GM19438 (cell line): Measurements from ENCODE around the gene COLGALT1.

Experiments used
- ATAC-seq: cut with Tn5 transposase; IDR thresholded peaks from one replicate; pipeline ENCODE4 v1.9.1; 2021; ENCODE audit warnings: low read depth; ENCODE audit not compliant: unreplicated experiment

COLGALT1 gene

GRCh38 chr19:17617807-17618192 is 62.4 kb downstream of the COLGALT1 start:
- no peak for ATAC-seq

GRCh38 chr19:17618281-17618903 is 62.9 kb downstream of the COLGALT1 start:
- no peak for ATAC-seq

DNA sequence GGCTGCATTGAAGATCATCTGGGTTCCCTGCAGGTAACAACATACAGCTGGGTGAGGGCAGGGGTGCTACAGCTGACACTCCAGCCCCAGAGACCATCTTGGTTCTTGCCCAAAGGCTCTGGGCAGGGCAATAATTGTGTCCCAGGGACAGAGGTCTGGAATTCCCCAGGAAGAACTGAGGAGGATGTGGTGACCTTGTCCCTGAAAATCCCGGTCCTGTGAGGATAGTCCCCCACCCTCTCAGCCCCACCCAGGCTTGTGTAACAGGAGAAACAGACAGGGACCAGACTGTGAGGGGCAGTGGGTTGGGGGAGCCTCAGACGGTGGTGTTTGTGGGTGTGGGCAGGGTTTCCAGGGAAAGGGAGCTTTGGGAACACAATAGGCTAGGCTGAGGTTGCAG is 63.5 kb downstream of the COLGALT1 start:
- no peak for ATAC-seq

GRCh38 chr19:17620696-17621095 is 65.2 kb downstream of the COLGALT1 start:
- no peak for ATAC-seq

DNA sequence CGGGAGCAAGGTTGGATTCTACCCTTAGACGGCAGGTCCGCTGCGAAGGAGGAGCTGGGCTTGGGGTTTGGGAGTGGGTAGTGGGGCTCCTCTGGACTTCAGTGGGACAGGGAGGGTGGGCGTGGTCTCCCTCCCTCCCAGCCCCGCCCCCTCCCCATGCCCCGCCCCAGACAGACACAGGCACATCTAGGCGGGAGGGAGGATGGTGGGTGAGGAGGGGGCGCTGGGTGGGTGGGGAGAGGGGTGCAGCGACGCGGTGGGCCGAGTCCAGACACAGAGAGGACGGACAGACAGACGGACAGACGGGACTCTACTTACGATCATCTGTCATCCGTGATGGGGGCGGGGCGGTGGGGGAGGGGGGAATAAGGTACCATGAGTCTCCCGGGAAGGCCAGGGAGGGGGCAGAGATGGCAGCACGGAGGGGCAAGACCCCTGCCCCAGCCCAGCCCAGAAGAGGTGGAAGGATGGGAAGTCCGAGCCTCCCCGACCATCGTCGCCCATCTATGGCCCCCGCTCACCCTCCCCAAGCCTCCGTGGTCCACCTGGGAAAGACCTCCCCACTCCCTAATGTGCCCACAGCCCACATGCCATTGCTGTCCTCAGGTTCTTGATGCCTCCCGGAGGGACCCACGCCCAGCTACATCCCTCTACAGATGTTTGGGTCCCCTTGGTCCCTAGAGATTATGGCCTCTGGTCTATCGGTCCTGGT is 67.9 kb downstream of the COLGALT1 start:
- no peak for ATAC-seq

DNA sequence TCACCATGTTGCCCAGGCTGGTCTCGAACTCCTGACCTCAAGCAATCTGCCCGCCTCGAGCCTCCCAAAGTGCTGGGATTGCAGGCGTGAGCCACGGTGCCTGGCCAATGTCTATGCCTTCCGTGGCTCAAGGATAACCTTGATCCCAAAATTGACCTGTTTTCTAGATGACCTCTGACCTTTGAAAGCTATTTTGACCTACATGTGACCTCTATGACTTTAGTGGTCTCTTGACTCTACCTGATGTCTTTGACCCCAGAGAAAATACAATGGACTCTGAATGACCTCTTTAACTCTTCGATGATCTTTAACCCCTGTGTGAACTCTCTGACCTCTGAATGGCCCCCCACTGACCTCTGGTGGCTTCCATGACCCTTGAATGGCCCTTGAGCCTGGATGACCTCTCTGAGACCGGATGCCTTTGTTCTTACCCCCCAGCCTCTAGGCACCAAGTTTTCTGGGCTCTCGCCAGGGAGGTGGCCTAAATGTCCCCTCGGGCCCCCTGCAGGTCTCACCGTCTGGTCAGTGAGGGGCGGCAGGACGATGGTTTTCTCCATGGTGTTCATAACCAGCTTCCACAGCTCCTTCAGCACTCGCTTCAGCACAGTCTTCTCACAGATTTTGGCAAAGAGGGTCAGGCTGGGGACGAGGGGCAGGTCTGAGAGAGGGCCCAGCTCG is 69.0 kb downstream of the COLGALT1 start:
- no peak for ATAC-seq

DNA sequence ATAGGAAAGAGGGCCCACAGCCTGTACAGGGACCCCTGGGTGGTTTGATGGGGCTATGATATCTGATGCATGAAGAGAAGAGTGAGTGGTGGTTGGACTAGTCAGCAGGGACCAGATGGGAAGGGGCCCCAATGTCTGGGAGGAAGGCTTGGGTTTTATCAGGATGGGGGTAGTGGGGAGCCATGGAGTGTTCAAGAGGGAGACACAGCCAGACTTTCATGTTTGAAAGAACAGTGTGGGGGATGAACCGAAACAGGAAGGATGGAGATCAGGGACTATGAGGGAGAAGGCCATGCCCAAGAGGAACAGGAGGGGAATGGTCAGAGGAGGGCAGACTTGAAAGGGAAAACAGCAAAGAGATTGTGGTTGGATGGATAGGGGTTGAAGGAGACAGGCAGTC is 69.6 kb downstream of the COLGALT1 start:
- ATAC-seq = no peak

DNA sequence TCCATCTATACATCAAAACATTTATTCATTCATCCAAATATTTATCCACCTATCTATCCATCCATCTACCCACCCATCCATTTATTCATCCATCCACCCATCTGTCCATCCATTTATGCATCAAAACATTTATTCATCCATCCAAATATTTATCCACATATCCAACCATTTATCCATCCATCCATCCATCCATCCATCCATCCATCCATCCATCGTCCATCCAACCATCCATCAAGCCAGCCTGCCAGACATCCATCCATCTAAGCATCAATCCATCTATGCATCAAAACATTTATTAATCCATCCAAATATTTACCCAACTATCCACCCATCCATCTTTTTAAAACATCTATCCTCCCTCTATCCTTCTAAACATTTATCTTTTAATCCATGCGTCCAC is 70.5 kb downstream of the COLGALT1 start:
- no peak for ATAC-seq

DNA sequence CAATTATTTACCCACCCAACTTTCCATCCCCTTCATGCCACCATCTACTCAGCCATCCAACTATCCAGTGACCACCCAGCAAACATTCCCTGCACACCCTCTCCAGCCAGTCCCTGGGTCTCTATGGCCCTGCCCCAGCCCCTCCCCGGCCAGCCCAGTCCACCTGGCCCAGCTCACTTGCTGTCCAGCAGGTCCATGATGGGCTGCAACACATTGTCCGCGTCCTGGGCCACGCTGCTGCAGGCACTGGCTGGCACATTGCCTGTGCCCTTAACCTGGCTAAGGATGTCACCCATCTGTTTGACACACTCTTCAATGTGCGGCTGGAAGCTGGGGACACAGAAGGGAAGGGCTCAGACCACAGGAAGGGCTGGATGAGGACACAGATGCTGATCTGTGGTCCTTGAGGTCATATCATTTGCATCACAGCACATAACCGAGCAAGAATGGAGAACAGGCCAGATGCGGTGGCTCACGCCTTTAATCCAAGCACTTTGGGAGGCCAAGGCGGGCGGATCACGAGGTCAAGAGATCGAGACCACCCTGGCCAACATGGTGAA is 71.1 kb downstream of the COLGALT1 start:
- no peak for ATAC-seq

GRCh38 chr19:17627161-17627560 is 71.7 kb downstream of the COLGALT1 start:
- no peak for ATAC-seq

GRCh38 chr19:17627921-17628320 is 72.5 kb downstream of the COLGALT1 start:
- no peak for ATAC-seq

- ATAC-seq = no peak
Measured at GRCh38 chr19:17629760-17630159, 74.3 kb downstream of the COLGALT1 start.

- no peak for ATAC-seq
Measured at GRCh38 chr19:17632577-17632976, 77.1 kb downstream of the COLGALT1 start.
